Transverse colon (tissue), 3 donors: Measurements from ENCODE around the gene FANCE.

Experiments used
- CTCF ChIP-seq, 5 experiments: fragments of 200-600 bp in 3 of 5; fragments of 450-650 bp in 2 of 5; sonication (generic) in 3 of 5; IDR thresholded peaks; 1 replicate in 2 of 5; 2 replicates in 3 of 5; pipeline ENCODE4 v1.5.1; 2016 to 2017; ENCODE audit warnings: antibody characterized with exemption in 5 of 5, inconsistent platforms in 3 of 5, mild to moderate bottlenecking in 2 of 5, moderate library complexity in 1 of 5
- EP300 ChIP-seq: sonication (generic); formaldehyde crosslinking; IDR thresholded peaks from one replicate; pipeline ENCODE4 v1.6.1; 2017; ENCODE audit warnings: antibody characterized with exemption, low read depth

- TF ChIP-seq CTCF (IDR thresholded peaks at IDR 0.05): no peak
- TF ChIP-seq EP300: no peak
These were observed at the start of gene FANCE for GRCh38 chr6:35452183-35453090.
